ENCODE measurements around the gene PCAT6.

DNA sequence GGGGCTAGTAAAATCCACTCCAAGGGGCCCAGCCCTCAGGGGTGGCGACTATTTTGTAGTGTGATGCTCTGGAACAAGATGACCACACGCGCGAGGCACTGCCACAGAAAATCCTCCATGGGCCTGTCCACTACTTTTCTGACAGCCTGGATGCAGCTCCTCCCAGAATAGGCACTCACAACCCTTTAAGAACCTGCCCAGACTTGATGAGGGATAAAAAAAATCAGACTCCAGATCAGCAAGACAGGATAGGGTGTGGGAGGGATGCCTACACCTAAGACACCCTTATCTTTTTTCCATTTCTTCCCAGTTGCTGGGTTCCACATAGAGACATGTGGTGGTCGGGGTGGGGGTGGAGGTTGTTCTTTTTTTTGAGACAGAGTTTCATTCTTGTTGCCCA, 33.5 kb downstream of the PCAT6 start:
- TF ChIP-seq, protein P1, sequence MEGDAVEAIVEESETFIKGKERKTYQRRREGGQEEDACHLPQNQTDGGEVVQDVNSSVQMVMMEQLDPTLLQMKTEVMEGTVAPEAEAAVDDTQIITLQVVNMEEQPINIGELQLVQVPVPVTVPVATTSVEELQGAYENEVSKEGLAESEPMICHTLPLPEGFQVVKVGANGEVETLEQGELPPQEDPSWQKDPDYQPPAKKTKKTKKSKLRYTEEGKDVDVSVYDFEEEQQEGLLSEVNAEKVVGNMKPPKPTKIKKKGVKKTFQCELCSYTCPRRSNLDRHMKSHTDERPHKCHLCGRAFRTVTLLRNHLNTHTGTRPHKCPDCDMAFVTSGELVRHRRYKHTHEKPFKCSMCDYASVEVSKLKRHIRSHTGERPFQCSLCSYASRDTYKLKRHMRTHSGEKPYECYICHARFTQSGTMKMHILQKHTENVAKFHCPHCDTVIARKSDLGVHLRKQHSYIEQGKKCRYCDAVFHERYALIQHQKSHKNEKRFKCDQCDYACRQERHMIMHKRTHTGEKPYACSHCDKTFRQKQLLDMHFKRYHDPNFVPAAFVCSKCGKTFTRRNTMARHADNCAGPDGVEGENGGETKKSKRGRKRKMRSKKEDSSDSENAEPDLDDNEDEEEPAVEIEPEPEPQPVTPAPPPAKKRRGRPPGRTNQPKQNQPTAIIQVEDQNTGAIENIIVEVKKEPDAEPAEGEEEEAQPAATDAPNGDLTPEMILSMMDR (IDR thresholded peaks at IDR 0.05): no peak
- TF ChIP-seq EZH2phosphoT487 (IDR thresholded peaks at IDR 0.05) (no peak), EZH2 (IDR thresholded peaks at IDR 0.05) (no peak)

All from neural progenitor cell (in vitro differentiated cells).